ENCODE measurements around the gene SKA3.
"Not testable (repeated sequence)": the region's sequence is repeated elsewhere in the genome, so short reads cannot be mapped to it uniquely, and the experiment has no call there.

Gene SKA3

GRCh38 chr13:21164631-21165030 is 11.7 kb downstream of the SKA3 start:
- DNase-seq, result no peak

DNA sequence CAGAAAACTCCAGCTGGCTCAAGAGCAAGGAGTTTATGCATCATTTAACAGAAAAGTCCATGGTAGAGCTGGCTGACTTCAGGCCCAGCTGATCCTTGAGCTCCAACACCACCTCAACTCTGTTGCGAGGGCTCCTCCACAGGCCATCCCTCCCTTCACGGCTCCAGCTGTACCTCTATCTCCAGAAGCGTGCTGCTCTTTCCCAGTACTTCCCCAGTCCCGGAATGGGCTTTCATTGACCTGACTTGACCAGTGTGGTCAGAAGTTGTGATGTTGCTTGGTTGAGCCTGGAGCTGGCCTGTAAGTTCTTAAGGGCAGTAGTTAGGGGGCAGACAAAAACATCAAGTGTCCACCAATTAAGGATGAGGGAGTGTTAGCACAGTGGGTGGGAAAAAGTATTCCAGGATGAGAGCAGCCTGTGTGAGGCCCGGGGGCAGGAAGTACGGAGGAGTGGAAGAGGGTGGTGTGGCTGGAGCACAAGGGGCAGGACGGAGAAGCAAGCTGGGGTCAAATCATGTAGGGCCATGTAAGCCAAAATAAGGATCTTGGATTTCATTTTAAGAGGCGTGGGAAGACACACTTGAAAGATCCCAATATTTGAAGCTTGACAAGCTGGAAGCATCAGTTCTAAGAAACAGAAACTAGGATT is 24.0 kb downstream of the SKA3 start:
- DNase-seq, result no peak

GRCh38 chr13:21150013-21150412 is 26.3 kb downstream of the SKA3 start:
- no peak for DNase-seq

GRCh38 chr13:21149568-21149967 is 26.8 kb downstream of the SKA3 start:
- no peak for DNase-seq

GRCh38 chr13:21148557-21149258 is 27.6 kb downstream of the SKA3 start:
- DNase-seq, result no peak

DNA sequence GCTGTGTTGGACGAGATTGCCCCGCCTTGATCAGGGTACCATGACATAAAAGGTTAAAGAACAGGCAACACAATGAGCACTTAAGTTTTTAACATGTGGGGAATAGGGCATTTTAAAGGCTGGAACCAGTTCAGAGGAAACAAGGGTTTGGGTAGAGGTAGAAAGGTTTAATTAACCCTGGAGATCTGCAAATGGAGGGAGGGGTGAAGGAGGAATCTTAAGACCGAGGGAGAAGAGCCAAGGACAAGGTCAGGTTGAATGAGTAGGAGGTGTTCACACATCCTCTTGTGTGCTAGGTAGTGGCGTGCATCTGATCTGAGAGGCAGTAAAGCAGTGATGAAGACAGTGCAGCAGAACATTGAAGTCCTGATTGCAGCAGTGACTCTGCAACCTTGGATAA is 28.5 kb downstream of the SKA3 start:
- DNase-seq, result no peak

GRCh38 chr13:21142766-21143165 is 33.6 kb downstream of the SKA3 start:
- DNase-seq, result no peak

DNA sequence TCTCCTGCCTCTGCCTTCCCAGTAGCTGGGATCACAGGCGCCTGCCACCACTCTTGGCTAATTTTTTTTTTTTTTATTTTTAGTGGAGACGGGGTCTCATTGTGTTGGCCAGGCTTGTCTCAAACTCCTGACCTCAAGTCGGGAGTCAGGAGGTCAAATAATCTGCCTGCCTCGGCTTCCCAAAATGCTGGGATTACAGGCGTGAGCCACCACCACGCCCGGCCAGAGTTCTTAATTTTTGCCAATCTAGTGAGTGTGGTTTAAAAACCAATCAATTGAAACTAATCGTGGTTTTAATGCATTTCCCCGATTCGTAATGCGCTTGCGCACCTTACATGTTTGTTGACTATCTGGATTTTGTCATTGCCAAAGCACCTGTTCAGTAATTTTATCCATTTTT is 37.0 kb downstream of the SKA3 start:
- DNase-seq, result no peak

GRCh38 chr13:21138561-21138960 is 37.8 kb downstream of the SKA3 start:
- DNase-seq, result no peak

DNA sequence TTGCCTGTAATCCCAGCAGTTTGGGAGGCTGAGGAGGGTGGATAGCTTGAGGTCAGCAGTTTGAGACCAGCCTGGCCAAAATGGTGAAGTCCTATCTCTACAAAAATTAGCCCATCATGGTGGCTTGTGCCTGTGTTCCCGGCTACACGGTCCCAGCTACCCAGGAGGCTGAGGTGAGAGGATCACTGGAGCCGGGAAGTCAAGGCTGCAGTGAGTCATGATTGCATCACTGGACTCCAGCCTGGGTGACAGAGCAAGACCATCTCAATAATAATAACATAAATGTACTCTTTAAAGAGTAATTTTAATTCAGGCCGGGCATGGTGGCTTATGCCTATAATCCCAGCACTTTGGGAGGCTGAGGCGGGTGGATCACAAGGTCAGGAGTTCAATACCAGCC is 38.7 kb downstream of the SKA3 start:
- DNase-seq, result peak; percentile 14

DNA sequence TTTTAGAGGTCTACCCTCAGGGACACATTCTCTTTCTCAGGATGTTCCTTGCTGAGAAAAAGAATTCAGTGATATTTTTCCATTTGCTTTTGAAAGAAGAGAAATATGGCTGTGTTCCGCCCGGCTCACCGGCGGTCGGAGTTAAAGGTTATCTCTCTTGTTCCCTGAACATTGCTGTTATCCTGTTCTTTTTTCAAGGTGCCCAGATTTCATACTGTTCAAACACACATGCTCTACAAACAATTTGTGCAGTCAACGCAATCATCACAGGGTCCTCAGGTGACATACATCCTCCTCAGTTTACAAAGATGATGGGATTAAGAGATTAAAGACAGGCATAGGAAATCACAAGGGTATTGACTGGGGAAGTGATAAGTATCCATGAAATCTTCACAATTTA is 40.5 kb downstream of the SKA3 start:
- not testable (repeated sequence) for DNase-seq

GRCh38 chr13:21134475-21134874 is 41.9 kb downstream of the SKA3 start:
- no peak for DNase-seq

DNA sequence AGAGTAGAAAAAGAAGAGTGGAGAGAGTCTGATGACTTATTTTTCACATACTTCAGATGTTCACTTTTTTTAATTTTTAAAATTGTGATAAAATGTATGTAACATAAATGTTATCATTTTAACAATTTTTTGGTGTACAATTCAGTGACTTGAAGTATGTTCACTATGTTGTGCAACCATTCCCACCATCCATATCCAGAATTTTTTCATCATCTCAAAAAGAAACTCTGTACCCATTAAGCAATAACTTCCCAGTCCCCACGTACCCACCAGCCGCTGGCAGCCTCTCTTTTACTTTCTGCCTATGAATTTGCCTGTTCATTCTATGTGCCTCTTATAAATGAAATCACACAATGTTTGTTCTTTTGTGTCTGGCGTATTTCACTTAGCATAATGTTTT is 43.3 kb downstream of the SKA3 start:
- DNase-seq, result no peak

- DNase-seq, result no peak
Observed at GRCh38 chr13:21130116-21130515, 46.2 kb downstream of the SKA3 start.

DNA sequence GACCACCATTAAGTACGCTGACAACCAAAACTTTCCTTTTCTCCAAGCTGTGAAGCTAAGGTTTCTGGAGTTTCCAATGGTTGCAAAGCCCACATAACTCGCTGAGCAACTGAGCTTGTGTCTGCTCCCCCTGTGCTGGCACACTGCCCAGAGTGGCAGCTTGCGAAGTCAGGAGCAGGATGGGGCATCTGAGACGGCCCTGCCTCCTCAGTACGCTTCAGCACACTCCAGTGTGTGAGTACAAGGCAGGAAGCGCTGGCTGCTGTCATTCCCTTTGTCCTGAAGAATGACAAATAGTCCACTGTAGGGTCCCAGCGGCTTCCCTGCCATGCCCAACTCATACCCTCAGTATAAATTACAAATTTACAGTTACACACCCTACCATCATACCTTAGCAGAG is 51.5 kb downstream of the SKA3 start:
- peak; percentile 67 for DNase-seq

DNA sequence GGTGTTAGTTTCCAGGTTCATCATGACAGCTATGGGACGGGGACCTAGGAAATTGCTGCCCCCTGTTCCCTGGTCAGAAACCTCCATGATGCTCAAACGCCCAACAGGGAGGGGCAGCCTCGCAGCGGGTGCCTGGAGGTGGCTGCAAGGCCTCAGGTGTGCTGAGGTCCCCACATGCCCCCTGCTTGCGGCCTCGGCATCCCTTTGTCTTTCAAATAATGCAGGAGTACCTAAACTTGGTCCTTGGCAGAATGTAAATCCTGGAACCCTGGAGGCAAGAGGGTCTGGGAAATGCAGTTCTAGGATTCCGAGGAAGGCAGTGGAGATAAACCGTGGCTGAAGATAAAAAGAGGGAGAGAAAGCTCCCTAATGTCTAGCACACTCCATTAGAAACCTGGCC is 52.4 kb downstream of the SKA3 start:
- no peak for DNase-seq

- no peak for DNase-seq
Observed at GRCh38 chr13:21121616-21122015, 54.7 kb downstream of the SKA3 start.

- DNase-seq, result no peak
Observed at GRCh38 chr13:21120191-21120590, 56.2 kb downstream of the SKA3 start.

DNA sequence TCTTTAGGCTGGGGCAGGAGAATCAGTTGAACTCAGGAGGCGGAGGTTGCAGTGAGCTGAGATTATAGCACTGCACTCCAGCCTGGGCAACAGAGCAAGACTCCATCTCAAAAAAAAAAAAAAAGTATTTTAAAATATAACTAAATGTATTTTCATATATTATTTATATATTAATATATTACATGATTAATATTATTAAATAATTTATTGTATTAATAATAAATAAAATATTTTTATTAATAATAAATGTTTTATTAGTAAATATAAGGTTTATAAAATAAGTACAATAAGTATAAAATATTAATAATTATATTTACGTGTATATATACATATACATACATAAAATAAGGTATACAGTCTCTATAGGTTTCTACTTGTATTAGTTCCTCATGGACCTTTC is 56.8 kb downstream of the SKA3 start:
- no peak for DNase-seq

DNA sequence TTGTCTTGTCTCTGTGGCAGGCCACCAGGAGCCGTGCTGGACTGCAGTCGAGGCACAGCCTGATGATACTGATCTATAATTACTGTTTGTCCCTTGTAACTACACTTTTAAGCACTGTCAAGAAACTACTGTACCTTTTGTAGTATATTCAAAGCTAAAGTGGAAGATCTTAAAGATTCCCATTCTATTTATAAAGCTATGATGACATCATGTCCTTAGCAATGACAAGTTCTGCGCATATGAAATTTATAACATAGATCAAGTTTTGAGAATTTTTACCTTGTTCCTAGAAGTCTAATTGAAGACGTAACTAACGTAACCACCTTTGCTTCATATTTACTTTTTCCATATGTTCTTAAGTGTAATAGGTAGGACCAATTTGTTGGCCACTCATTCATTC is 58.2 kb downstream of the SKA3 start:
- DNase-seq, result no peak

- no peak for DNase-seq
Observed at GRCh38 chr13:21117104-21117809, 59.1 kb downstream of the SKA3 start.

- DNase-seq, result no peak
Observed at GRCh38 chr13:21116141-21116540, 60.2 kb downstream of the SKA3 start.

DNA sequence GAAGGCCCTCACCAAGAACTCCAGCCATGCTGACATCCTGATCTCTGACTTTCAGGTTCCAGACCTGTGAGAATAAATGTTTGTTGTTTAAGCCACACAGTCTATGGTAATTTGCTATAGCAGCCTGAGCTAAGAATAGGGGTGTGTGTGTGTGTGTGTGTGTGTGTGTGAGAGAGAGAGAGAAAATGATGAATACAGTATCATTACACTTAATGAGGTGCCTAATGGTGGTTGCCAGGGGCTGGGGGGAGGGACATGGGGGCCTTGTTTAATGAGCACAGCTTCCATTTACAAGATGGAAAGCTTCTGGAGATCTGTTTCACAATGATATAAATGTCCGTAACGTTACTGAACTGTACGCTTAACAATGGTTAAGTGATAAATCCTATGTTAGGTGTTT is 61.1 kb downstream of the SKA3 start:
- DNase-seq, result no peak

DNA sequence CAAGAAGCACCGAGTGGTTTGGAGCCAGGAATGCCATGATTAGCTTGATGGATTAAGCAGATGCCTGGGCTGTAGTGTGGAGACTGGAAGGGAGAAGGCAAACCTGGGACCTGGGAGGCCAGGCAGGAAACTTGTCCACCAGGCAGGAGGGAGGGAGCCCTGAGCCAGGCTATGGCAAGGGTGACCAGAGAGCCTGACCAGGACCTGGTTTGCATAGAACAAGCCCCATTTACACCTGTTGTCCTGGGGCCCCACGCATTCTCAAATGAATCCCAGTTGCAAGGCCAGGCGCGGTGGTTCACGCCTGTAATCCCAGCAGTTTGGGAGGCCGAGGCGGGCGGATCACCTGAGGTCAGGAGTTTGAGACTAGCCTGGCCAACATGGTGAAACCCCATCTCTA is 64.8 kb downstream of the SKA3 start:
- DNase-seq, result no peak

Data from fibroblast of upper back skin (primary cell).